ENCODE results near the gene NIF3L1.

NIF3L1 gene, protein sequence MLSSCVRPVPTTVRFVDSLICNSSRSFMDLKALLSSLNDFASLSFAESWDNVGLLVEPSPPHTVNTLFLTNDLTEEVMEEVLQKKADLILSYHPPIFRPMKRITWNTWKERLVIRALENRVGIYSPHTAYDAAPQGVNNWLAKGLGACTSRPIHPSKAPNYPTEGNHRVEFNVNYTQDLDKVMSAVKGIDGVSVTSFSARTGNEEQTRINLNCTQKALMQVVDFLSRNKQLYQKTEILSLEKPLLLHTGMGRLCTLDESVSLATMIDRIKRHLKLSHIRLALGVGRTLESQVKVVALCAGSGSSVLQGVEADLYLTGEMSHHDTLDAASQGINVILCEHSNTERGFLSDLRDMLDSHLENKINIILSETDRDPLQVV

DNA sequence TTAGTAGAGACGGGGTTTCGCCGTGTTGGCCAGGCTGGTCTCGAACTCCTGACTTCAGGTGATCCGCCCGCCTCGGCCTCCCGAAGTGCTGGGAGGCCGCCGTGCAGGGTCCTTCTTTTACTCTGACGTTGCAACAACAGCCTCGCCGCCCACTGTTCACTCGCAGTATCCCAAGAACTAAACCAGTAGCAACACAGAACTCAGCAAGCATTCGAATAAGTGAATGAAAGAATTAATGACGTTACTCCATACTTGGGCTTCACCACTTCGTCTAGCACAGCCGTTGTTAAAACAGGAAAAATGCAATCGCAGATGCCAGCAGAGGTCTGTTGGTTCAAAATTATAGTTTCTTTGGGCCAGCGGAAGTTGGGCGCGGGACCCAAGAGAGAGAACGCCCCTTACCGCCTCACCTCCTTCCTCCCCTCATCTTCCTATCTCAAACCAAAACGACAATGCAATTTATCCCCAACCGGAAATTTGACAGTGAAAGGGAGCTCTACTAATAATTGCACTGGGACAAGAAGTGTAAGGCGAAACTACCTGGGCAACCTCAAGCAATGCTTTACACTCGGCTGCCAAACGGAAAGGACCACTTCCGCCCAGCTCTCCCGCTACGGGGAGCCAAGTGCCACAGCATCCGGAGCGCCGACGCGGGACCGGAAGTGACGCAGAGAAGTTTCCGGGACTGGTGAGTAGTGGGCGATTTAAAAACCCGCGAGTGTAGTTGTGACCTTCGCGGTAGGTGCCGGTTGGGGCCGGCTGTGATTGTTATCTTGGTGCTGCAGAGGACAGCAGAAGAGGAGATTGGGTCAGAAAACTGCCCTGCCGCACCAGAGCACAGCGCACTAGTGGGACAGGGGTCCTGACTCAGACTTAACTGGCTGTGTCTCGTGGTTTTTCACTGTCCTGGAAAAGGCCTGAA is at the start of gene NIF3L1, which contains the start of gene PPIL3:
Gene NIF3L1, plus strand, starts transcription at position 668 of the 922 bp plus-strand sequence. CDS start 2,573 bp downstream, outside the sequence.
Gene PPIL3, minus strand, starts transcription at position 374 of the 922 bp plus-strand sequence. CDS start 1,462 bp downstream, outside the sequence.
- DNase-seq = peak; percentile 96

DNA sequence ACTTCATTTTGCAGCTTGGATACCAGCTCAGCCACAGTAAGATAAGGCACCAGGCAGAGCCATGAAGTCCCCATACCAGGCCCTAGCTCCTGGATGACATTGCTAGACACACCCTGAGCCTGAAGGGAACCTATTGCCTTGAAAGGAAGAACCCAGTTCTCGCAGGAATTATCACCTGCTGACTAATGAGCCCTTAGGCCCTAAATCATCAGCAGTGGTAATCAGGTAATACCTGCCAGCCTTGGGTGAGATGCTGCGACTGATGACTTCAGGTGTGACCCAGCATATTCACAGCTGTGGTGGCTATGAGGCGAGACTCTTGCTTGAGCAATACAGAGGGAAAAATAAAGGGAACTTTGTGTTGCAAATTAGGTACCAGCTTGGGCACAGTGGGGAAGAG is 49.7 kb upstream of the NIF3L1 start:
- no peak for DNase-seq

DNA sequence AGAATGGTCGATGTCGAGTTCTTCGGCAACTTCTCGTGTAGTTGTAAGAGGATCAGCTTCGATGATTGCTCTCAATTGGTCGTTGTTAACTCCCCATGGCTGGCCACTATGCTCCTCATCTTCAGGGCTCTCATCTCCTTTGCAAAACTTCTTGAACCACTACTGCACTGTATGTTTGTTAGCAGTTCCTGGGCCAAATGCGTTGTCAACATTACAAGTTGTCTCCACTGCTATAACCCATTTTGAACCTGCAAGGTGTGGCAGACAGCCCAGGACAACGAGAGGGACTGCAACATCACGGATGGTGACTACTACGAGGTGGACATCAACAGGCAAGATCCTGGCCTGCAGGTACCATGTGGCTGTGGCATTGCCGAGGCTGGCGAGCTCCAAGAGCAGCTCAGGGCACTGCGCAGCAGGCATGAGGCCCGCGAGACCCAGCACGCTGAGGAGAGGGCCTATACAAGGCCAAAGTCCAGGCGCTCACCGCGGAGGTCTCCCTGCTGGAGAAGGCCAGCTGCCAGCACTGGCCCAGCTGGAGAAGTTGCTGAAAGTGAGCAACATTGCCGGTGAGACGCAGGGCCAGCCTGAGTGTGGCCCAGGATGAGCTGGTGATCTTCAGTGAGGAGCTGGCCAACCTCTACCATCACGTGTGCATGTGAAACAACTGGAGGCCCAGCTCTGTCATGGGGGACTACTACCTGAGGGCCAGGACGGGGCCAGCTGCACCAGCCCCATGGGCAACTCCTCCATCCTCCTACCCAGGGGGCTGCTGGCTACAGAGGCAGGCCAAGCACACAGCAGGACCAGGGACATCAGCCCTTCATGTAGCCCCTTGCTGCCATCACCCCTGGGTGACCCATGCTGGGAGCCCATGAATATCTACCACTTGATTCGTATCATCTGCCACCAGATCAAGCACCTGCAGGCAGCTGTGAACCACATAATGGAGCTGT is 44.9 kb upstream of the NIF3L1 start:
- no peak for DNase-seq

DNA sequence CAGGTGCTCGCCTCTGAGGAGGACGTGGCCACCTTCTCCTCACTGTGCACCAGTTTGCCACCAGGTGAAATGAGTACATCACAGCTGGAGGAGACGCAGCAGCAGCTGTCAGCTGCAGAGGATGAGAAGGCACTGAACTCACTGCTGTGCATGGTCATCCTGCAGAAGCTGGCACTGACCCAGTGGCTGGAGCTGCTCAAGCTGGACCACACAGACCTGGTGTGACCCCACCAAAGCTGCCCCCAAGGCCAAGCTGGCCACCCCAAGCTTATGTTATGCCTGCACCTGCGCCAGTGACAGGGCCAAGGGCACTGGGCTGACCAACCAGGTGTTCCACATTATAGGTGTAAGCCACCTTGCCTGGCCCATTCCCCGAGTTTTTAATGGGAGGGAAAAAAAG is 44.0 kb upstream of the NIF3L1 start:
- DNase-seq = no peak

DNA sequence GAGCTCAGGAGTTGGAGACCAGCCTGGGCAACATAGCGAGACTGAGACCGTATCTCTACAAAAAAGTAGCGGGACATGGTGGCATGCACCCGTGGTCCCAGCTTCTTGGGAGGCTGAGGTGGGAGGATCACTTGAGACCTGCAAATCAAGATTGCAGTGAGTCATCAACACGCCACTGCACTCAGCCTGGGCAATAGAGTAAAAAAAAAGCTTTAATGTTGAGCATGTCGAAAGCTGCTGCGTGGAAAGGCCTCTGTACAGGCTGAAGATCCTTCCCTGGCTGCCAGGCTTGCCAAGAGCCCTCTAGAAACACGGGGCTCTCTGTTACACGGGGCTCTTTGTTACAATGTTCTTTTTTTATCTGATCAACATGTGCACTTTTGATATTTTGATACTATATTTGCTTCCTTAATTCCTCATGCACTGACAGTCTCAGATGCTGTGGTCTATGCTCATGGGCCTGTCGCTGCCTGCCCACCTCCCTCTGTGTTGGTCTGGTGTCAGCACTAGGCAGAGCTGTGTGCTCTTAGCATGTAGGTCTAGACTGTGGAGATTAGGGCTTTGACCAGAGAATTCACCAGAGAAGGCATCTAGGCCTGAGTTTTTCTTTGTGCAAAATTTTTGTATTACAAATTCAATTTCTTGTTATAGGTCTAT is 43.4 kb upstream of the NIF3L1 start:
- no peak for DNase-seq

DNA sequence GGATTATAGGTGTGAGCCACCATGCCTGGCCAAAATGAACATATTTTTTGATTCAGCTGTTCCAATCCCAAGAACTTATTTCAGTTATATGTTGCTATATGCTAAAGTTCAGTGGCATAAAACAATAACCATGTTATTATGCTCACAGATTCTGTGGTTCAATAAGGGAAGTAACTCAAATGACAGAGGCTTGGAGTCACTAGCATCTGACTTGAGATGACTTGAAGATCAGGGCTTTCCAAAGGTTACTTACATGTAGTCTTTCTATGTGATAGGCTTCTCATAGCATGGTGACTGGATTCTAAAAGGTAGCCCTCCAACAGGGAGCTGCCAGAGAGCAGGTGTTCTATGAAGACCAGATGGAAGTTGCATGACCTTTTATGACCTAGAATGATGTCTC is 41.9 kb upstream of the NIF3L1 start:
- DNase-seq = no peak

DNA sequence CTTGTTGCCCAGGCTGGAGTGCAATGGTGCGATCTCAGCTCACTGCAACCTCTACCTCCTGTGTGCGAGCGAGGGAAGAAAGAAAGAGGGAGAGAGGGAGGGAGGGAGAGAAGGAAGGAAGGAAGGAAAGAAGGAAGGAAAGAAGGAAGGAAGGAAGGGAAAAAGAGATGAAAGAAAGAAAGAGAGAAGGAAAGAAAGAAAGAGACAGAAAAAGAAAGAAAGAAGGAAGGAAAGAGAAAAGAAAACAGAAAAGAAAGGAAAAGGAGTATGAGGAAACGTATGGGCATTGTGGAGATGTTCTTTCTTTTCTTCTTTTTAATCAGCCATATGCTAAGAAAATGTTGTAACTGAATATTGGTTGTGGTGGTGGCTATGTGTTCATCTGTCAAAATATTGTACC is 41.2 kb upstream of the NIF3L1 start:
- DNase-seq = no peak

DNA sequence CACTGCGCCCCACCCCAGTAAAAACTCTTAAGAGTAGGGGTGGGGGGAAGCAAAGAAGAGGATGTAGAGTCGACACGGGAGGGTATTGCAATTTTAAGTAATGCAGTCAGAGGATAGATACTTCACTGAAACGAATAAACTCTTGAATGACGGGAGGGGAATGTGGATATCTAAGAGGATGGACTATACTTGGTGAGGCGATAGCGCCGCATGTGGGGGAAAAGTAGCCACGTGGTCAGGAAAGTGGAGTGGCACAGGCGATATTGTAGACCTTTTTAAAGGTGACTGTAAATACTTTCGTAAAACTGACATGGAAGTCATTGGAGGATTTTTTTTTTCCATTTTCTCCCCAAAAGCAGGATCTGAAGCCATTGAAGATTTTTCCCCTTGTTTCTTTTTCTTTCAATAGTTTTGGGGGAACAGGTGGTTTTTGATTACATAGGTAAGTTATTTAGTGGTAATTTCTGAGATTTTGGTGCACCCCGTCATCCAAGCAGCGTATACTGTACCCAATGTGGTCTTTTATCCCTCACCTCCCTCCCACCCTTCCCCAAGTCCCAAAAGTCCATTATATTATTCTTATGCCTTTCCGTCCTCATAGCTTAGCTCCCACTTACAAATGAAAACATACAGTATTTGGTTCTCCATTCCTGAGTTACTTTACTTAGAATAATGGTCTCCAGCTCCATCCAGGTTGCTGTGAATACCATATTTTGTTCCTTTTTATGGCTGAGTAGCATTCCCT is 38.5 kb upstream of the NIF3L1 start:
- no peak for DNase-seq

DNA sequence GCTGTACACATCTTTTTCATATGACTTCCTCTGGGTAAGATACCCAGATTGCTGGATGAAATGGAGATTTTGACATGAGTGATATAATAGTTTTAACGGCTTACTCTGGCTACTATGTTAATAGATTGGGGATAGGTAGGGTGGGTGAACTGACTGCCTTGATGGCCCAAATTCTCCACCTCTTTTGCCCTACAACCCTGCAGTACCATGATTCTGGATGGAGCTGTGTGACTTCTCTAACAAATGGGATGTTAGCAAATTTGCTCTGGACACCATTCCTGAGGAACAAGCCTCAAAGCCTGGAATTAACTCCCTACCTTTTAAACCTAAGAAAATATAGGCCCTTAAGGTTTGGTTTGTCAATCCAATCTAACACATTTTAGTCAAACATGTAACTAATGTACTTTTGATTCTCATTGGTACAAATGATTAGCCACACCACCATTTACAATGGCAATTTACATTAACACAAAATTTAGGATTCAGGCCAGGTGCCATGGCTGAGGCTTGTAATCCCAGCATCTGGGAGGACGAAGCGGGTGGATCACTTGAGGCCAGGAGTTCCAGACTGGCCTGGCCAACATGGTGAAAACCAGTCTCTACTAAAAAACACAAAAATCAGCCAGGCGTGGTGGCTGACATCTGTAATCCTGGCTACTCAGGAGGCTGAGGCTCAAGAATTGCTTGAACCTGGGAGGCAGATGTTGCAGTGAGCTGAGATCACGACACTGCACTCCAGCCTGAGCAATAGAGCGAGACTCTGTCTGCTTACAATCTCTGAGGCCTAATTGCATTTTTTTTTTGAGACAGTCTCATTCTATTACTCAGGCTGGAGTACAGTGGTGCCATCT is 37.5 kb upstream of the NIF3L1 start:
- no peak for DNase-seq

DNA sequence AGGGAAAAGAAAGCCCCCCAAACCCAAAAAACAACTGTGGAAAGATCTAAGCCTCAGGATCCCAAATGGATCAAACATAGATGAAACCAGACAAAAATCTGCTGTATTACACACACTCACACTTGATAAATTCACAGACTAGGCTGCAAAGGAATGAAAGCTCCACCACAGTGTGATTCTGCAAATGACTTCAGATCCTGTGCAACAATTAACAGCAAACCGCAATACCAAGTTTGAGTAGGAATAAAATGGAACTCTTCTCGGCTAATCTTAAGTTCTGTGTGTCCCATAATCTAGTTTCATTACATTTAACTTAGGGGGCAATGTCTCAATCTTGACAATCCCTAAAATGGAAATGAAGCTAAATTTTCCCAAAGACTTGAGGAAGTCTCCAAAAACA is 36.6 kb upstream of the NIF3L1 start:
- no peak for DNase-seq

DNA sequence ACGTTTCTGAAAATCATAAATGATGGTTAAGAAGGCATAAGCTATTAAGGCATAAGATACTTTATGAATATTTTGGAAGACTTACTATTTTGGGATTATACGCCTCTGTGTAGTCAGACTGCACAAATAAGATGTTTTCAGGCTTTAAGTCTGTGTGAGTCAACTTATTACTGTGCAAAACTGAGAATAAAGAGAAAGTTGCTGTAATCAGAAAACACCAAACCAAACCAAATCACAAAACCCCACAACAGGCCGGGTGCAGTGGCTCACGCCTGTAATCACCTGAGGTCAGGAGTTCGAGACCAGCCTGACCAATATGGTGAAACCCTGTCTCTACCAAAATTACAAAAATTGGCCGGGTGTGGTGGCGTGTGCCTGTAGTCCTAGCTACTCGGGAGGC is 32.4 kb upstream of the NIF3L1 start:
- no peak for DNase-seq

DNA sequence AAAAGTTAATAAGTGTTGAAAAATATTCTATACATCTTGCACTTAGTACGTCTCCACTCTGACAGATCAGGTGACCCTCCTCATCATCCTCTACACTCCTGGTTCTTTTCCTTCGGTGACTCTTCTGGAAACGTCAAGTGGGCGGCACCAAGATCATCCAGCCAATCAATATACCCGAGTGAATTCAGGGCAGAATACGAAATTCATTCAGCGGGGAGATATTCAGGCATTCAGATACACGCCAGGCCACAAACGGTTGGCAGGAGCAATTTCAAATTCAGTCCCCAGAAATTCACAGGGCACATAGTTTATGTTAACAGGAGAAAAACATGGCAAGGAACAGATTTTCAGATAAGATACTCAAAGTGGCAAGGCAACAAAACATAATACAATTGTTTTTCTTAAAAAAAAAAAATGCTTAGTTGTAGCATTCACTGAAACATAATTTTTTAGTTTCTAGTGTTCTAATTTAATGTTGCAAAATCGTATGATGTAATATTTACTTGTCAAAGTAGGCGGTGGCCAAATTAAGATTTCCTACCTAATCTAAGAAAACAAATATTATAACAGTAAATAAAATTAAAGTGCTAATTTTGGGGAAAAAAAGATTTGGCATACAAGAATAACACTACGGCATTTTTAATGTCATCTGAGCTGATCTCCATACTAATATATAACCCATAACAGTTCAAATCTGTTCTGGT is 28.9 kb upstream of the NIF3L1 start:
- DNase-seq = no peak

DNA sequence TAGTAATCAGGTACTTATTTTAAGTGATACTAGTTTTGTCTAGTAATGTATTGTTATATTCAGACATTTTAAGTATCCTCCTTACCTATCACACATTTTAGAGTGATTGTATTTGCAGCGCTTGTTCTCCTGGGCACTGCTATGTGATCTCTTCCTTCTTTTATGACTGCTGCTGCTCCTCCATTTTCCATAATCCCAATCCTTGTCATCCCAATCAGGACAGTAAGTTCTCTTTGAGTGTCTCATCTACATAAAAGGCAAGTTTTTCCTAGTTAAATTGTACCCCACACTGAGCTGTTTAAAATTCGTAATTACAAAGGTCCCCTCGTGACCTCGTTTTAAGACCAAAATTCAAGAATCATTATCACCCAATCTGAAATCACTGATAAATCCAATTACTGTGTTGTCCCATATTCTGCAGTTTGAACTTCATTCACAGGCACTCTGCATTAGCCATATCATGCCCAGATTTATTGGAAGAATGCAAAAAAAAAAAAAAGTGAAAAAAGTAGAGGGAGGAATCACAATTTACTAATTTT is 27.5 kb upstream of the NIF3L1 start:
- DNase-seq = no peak

DNA sequence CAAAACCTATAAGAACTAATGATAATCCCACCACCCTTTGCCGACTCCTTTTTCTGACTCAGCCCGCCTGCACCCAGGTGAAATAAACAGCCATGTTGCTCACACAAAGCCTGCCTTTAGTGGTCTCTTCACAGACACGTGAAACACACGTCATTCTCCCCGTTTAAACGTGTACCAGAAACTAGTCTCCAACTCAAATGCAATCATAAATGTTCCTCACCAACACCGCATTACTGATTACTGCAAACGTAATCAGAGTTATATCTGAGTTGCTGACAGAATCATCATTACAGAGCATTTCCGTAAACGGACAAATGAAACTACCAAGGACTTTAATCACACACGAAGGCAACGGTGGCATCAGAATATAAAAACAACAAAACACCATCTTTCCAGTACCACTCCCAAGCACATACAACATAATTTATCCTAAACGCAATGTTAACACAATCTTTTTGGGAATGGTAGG is 26.6 kb upstream of the NIF3L1 start:
- peak; percentile 50 to 55 for DNase-seq

DNA sequence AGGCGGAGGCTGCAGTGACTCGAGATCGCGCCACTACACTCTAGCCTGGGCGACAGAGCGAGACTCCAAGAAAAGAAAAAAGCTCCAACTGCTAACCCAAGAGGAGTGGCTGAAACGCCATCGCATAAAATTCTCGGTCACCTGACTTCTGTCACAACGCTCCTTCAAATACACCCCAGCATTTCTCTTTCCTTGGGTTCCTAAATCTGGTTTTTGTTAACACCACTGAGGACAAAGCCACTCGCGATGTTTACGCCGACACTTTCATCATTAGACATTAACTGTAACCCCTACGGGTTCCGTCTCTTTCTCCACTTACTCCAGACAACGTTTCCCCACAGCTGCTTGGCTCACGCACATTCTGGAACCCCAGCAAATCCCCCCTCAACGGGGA is 25.4 kb upstream of the NIF3L1 start:
- peak in 1 of 2 experiments; percentile 8 for DNase-seq

DNA sequence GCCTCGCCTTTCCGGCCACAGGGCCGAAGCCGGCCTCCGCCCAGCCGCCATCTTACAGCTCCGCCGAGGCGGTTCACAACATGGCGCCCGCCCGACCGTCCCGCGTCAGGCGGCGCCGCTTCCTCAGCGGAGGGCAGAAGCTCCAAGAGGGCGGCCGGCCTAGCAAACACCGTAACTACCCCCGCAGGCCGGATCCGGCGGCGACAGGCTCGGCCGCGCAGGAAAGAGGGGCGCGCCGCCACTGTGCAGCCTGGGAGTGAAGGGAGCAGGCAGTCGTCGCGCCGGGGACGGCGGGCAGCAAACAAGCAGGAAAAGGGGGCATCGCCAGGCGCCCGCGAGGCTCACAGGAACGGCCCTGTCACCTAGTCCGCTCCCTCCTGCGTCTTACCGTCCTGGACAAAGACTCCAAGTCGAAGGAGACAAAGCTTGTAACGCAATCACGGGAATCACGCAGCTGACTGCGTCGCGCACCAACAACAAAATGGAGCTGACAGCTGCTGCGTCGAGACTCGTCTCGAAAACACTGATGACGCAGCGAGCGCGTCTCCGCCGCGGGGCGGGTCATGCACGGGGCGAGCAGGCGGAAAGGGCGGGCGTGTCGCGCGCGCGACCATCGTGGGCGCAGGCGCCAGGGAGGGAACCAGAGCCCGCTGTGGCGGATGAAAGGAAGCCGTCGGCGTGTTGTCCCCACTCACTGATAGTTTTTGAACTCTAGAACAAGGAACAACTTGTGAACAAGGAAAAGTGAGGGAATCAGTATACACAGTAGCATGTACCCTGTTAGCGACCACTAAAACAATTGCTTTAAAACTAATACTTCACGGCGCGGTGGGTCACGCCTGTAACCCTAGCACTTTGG is 24.8 kb upstream of the NIF3L1 start, which contains the start of gene CLK1:
Gene CLK1, minus strand, starts transcription at position 483 of the 859 bp plus-strand sequence. CDS start 2,796 bp downstream, outside the sequence.
- peak; percentile 96 for DNase-seq

DNA sequence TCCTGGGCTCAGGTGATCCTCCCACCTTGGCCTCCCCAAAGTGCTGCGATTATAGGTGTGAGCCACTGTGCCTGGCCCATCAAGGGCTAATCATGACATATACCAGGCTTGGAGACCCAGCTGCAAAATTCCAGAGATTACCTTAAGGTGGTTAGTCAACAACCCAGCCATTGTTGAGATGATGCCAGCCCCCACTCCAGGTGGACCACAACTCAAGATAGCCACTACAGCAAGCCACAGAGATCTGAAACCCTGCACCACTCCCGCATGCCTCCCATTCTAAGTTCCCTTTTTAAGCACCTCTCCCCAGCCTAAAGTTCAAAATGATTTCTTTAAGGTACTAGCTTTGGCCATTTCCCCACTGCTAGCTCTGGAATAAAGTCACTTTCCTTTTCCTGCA is 20.2 kb upstream of the NIF3L1 start:
- no peak for DNase-seq

DNA sequence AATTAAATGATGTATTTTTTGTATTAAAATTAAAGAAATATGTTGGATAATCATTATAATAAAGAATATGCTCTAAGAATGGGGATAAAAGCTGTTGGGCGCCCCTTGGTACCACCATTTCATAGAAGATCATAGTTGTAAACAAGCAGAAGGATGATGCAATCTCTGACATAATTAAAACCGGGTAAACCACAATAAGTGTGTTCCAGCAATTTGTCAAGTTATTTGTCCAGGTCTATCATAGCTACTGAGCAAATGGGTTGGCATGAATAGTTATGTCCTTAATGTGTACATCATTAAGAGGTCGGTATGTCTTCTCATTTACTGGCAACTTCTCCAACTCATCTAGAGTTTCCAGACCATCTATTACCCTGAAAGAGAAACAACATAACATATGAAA is 18.0 kb upstream of the NIF3L1 start:
- DNase-seq = no peak
